ENCODE measurements around the gene OSBPL3. TPM values are rescaled to one million over a fixed set of nuclear protein-coding genes. Genes with fewer than 3 reads are reported as not detected.

OSBPL3 gene
- total and polyA plus RNA-seq, 8 donors: 2.0 to 25.0 (median 9.9) TPM

GRCh38 chr7:24863626-24864025 lies 116.4 kb downstream of the OSBPL3 start:
- no peak overlapping the region for H3K27ac ChIP-seq
- no peaks in the 10 kb centered on the region for H3K4me1 ChIP-seq
- H3K27me3 ChIP-seq: no peaks in the 10 kb centered on the region
- peaks cover 0 to 26% (median 12%) of the 10 kb centered on the region in 4 donors for H3K36me3 ChIP-seq
- intact Hi-C loops (cut with DNase I; ENCODE audit: low total_unique reads): no loop called here
- DNase-seq: no peak
- H3K4me3 ChIP-seq: no peak overlapping the region
- no peak for TF ChIP-seq POLR2AphosphoS5 (IDR thresholded peaks at IDR 0.05)
- TF ChIP-seq CTCF (IDR thresholded peaks at IDR 0.05): no peak
- no peaks in the 10 kb centered on the region for H3K9me3 ChIP-seq

GRCh38 chr7:24862461-24862860 lies 117.5 kb downstream of the OSBPL3 start:
- intact Hi-C loops (cut with DNase I; ENCODE audit: low total_unique reads): no loop called here
- Histone ChIP-seq H3K27ac (peak overlapping the region in 2 of 5 donors; percentile 11 to 16), H3K4me3 (no peak overlapping the region), H3K4me1 (no peaks in the 10 kb centered on the region), H3K36me3 (peaks cover 0 to 26% (median 12%) of the 10 kb centered on the region in 4 donors), H3K9me3 (no peaks in the 10 kb centered on the region), H3K27me3 (no peaks in the 10 kb centered on the region)
- TF ChIP-seq POLR2A (IDR thresholded peaks at IDR 0.05) (no peak), CTCF (IDR thresholded peaks at IDR 0.05) (no peak), EP300 (IDR thresholded peaks at IDR 0.05) (no peak), POLR2AphosphoS5 (IDR thresholded peaks at IDR 0.05) (no peak)
- 92 to 100% (median 100%) methylated on average over 1 of the region's 1 CpG for WGBS, 5 donors
- no peak for DNase-seq

- intact Hi-C loops (cut with DNase I; ENCODE audit: low total_unique reads): no loop called here
- TF ChIP-seq CTCF (IDR thresholded peaks at IDR 0.05): no peak
- TF ChIP-seq POLR2AphosphoS5 (IDR thresholded peaks at IDR 0.05): no peak
- TF ChIP-seq EP300 (IDR thresholded peaks at IDR 0.05): no peak
- TF ChIP-seq POLR2A (IDR thresholded peaks at IDR 0.05): no peak
- H3K36me3 ChIP-seq: peaks cover 0 to 26% (median 12%) of the 10 kb centered on the region in 4 donors
- H3K27me3 ChIP-seq: no peaks in the 10 kb centered on the region
- no peak for DNase-seq
- no peaks in the 10 kb centered on the region for H3K9me3 ChIP-seq
- H3K4me1 ChIP-seq: no peaks in the 10 kb centered on the region
- no peak overlapping the region for H3K27ac ChIP-seq
- H3K4me3 ChIP-seq: no peak overlapping the region
Observed at GRCh38 chr7:24861336-24861735, 118.6 kb downstream of the OSBPL3 start.

- no peak for TF ChIP-seq POLR2A (IDR thresholded peaks at IDR 0.05)
- TF ChIP-seq EP300 (IDR thresholded peaks at IDR 0.05): no peak
- TF ChIP-seq CTCF (IDR thresholded peaks at IDR 0.05): no peak
- no peak for TF ChIP-seq POLR2AphosphoS5 (IDR thresholded peaks at IDR 0.05)
- H3K27ac ChIP-seq: no peak overlapping the region
- 95 to 99% (median 95%) methylated on average over 2 of the region's 2 CpGs for WGBS, 5 donors
- H3K9me3 ChIP-seq: no peaks in the 10 kb centered on the region
- intact Hi-C loops (cut with DNase I; ENCODE audit: low total_unique reads): no loop called here
- H3K4me1 ChIP-seq: no peaks in the 10 kb centered on the region
- DNase-seq: no peak
- H3K4me3 ChIP-seq: no peak overlapping the region
- H3K36me3 ChIP-seq: peaks cover 0 to 23% (median 9%) of the 10 kb centered on the region in 4 donors
- H3K27me3 ChIP-seq: no peaks in the 10 kb centered on the region
Observed at GRCh38 chr7:24860611-24861010, 119.4 kb downstream of the OSBPL3 start.
